GM19238 (cell line): ENCODE measurements around the gene ARMS2.

Experiments
- DNase-seq: peaks from one replicate; pipeline ENCODE4 v3.0.0; 2011; ENCODE audit warnings: low spot score; ENCODE audit not compliant: insufficient read length

Gene ARMS2

GRCh38 chr10:122492999-122493481, 38.6 kb downstream of the ARMS2 start:
- no peak for DNase-seq

DNA sequence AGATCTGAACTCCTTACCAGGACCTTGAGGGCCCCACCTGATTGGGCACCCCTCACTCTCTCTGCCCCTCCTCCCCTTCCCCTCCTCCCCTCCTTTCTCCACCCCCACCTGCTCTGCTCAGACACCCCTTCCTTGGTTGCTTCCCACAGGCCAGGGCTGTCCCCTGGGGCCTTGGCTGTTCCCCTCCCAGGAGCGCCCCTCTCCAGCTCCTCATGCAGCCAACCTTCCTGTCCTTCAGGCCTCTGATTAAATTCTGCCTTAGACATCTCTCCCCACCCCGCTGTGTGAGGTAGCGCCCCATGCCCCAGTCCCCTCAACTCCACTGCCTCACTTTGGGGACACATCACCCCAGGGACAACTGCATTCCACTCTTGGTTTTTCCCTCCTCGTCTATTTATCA, 39.3 kb downstream of the ARMS2 start:
- DNase-seq = no peak

DNA sequence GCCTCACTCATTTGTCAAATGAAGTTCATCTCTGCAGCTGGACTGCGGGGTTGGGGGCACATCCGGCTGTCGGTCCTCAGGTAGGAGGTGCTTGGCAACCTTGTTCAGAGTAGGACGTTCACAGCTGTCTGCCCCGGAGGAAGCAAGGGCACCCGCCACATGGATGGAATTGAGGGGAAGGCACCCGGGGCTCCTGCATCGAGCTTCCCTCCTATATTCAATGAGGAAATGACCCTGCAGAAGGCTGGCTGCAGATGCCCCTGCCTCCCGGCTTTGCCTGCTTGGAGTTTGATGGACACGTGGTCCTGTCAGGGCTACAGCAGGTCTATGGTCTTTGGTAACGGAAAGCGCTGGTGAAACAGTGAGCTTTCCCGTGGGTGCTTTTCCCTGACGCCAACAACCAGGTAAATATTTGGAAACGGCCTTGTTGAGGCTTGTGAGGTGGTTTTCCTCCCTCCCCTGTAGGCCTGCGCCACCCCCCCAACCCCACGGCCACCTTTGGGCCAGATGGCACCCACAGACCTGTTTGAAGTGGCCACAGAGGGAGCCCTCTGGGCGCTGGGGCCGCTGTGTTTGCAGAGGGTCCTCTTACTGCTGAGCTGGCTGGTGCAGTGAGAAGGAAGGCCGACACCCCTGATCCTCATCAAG, 39.8 kb downstream of the ARMS2 start:
- DNase-seq = no peak

GRCh38 chr10:122494833-122495232, 40.4 kb downstream of the ARMS2 start:
- DNase-seq = no peak

- DNase-seq = no peak
Observed at GRCh38 chr10:122495406-122496340, 41.2 kb downstream of the ARMS2 start.

DNA sequence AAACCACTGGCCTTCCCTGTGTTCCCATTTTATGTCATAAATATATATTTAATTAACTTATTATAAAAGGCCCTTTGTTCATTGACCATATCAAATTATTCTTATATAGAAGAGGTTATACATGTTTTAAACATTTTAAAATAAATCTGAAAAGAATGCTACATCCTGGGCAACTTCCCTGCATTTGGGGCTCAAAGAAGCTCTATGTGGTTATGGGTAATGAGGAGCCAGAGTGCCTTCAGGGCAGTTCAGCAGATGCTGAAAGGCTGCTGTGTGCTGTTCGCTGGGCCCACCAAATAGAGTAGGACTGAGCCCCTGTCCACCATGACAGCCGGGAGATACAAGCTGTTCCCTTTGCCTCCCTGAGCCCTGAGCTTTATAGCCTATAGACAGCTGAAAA, 42.8 kb downstream of the ARMS2 start:
- no peak for DNase-seq

DNA sequence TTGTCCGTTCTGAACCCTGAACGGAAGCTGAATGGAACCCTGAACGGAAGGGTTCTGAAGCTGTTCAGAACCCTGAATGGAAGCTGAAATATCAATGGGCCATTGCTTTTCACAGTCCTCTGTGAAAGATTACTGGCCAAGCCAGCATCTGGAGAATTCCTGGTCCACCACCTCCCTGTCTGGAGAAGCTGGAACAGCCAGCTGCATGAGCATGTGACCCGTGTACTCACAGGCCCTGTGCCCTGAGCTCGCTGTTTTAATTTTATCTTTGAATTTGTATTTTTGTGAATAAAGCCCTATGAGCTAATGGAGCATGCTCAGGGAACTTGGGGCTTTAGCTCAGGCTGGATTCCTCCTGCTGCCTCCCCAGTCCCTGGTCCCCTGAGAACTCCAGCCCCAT, 44.1 kb downstream of the ARMS2 start:
- DNase-seq = no peak

- DNase-seq = no peak
Observed at GRCh38 chr10:122499012-122499411, 44.6 kb downstream of the ARMS2 start.

GRCh38 chr10:122499491-122499941, 45.1 kb downstream of the ARMS2 start:
- DNase-seq = no peak

GRCh38 chr10:122500194-122500593, 45.7 kb downstream of the ARMS2 start:
- no peak for DNase-seq

DNA sequence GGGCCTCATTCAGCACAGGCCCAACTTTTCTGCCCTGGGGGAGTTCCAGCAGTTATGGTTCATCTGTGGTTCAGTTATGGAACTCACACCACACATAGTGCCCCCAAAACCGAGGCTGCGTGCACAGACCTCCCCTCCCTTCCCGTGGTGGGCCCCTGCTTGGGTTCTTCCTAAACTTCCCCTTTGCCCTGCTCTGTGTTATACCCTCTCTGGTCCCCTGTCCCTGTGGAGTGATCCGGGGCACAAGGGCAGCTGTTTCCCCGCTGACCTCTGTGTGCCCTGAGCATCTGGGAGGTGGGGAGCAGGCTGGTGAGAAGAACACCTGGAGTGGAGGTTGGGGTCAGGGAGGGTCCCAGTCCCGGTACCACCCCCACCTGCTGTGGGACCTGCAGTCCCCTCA, 46.3 kb downstream of the ARMS2 start:
- no peak for DNase-seq

DNA sequence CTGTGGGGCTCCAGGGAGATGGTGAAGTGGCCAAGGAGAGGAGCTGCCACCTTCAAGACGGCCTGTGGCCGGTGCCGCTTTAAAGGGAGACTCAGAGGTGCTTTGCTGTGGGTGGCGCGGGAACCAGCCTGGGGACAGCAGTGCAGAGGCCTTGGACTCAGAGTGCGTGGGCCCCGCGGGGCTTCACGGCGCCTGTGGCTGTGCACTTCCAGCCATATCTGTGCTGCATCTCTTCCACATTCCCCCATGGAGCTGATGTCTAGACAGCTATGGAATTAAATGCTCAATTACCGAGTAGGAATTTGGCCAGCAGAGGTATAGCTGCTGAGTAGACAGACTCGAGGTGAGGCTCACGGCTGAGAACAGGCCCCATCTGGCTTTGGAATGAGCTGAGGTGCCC, 48.6 kb downstream of the ARMS2 start:
- no peak for DNase-seq

- DNase-seq = no peak
Observed at GRCh38 chr10:122503886-122504609, 49.6 kb downstream of the ARMS2 start.

GRCh38 chr10:122504610-122504950, 50.1 kb downstream of the ARMS2 start:
- DNase-seq = no peak

DNA sequence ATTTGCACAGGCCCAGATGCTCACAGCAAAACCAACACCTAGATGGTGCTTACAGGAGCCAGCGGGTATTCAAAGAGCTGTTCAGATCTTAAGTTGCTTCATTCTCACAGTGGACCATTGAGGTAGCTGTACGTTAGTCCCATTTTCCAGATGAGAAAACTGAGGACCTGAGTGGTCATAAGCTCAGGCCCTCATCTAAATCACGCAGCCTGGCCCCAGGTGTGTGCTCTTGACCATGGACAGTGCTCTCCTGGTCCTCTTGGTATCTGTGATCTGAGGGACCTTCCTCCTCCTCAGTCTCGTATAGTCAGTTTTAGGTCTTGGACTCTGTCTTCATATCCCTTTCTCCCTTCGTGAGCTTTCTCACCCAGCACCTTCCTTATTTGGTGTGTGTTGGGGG, 50.6 kb downstream of the ARMS2 start:
- no peak for DNase-seq

- DNase-seq = no peak
Observed at GRCh38 chr10:122505885-122506645, 51.6 kb downstream of the ARMS2 start.
